GM19467 (cell line): ENCODE data around the gene SPATA9.

Experiments
- ATAC-seq: cut with Tn5 transposase; IDR thresholded peaks from one replicate; pipeline ENCODE4 v1.9.1; 2021; ENCODE audit warnings: mild to moderate bottlenecking, moderate library complexity; ENCODE audit not compliant: unreplicated experiment

Gene SPATA9

DNA sequence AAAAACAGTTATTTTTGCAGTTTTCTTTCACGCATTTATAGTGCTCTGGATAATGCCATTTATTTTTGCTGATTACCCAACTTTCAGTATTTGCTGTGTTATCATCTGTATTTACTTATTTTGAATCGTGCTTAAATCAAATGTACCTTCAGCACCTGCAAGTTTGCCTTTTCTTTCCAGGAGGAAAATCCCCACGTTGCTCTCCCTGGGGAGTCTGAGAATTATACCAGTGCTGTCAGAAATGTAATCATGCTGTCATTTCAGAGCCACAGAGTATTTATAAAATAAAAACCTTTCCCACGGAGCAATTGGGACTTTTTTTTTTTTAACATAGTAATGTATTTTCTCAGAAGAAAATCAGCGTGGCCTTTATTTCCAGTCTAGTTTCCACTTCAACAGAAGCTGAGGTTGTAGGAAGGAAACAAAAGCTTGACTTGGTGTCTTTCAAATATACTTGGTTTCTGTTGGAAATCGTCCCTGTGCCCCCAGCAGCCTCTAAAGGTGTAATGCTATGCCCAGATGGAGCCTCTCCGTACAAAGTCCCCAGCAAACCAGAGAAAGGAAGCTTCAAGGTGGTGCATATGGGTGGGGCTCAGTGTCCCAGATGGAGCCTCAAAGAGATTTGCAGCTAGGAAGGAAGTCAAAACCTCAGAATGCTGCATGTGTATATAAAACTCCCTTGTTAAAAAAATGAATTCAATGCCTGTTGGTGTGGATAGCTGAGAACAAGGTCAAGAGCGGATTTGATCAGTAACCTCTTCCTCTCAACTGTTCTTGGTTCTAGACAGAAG, 60.8 kb downstream of the SPATA9 start:
- ATAC-seq, result no peak

DNA sequence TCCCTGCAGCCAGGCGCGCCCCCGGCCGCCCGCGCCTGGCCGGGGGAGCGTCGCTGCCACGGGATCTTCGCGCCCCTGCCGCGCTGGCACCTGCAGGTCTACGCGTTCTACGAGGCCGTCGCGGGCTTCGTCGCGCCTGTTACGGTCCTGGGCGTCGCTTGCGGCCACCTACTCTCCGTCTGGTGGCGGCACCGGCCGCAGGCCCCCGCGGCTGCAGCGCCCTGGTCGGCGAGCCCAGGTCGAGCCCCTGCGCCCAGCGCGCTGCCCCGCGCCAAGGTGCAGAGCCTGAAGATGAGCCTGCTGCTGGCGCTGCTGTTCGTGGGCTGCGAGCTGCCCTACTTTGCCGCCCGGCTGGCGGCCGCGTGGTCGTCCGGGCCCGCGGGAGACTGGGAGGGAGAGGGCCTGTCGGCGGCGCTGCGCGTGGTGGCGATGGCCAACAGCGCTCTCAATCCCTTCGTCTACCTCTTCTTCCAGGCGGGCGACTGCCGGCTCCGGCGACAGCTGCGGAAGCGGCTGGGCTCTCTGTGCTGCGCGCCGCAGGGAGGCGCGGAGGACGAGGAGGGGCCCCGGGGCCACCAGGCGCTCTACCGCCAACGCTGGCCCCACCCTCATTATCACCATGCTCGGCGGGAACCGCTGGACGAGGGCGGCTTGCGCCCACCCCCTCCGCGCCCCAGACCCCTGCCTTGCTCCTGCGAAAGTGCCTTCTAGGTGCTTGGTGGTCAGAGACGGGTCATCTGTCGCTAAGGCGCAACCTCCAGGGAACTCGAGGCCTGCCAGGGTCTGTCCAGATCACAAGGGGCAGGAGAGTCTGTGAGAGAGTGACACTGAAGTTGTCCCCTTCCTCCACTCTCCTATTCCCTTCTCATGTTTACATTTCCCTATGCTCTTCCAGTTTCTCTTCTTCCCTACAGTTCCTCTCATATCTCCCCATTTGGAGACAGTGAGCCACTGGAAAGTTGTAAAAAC, 61.6 kb downstream of the SPATA9 start:
- ATAC-seq, result peak; percentile 47

DNA sequence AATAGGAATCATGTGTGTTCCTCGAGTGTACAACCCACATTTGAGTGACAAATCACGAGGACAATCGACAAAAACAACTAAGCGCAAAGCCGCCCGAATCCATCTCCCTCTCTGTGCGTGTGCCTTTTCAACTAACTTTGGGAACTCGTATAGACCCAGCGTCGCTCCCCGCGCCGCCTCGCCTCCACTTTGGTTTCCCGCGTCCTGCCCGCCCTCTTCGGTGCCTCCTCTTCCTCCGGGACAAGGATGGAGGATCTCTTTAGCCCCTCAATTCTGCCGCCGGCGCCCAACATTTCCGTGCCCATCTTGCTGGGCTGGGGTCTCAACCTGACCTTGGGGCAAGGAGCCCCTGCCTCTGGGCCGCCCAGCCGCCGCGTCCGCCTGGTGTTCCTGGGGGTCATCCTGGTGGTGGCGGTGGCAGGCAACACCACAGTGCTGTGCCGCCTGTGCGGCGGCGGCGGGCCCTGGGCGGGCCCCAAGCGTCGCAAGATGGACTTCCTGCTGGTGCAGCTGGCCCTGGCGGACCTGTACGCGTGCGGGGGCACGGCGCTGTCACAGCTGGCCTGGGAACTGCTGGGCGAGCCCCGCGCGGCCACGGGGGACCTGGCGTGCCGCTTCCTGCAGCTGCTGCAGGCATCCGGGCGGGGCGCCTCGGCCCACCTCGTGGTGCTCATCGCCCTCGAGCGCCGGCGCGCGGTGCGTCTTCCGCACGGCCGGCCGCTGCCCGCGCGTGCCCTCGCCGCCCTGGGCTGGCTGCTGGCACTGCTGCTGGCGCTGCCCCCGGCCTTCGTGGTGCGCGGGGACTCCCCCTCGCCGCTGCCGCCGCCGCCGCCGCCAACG, 62.5 kb downstream of the SPATA9 start, which contains the start of gene GPR150:
TSS of gene GPR150 (plus strand) at position 58 of the 840 bp plus-strand sequence. CDS start at position 247, 189 bp downstream.
- peak; percentile 65 for ATAC-seq

DNA sequence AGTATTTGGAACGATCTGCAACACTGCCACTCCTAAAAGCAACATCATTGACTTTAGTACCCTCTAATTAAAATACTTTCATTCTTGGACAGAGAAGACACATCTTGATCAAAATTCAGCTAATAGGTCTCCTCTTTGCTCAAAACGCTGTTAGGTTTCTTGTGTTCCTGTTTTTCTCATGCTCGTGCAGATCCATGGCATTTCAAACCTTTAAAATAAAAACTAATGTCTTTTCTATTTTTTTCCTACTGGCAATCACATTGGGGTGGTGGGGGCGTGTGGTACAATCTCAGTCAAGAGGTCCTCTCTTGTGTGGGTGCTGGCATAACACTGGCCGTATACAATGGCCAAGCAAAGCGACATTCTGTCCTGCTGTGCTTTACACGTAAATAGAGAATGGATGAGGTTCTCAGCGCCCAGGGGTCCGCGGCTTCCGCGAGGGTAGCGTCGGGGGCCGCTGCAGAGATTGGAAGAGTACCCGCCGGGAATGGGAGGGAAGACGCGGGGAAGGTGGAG, 63.2 kb downstream of the SPATA9 start:
- ATAC-seq, result no peak

GRCh38 chr5:95619096-95619495, 63.7 kb downstream of the SPATA9 start:
- no peak for ATAC-seq

- no peak for ATAC-seq
Measured at GRCh38 chr5:95617057-95617456, 65.7 kb downstream of the SPATA9 start.

GRCh38 chr5:95615164-95615467, 67.7 kb downstream of the SPATA9 start:
- no peak for ATAC-seq

GRCh38 chr5:95613514-95613913, 69.3 kb downstream of the SPATA9 start:
- no peak for ATAC-seq

GRCh38 chr5:95611396-95611795, 71.4 kb downstream of the SPATA9 start:
- no peak for ATAC-seq

DNA sequence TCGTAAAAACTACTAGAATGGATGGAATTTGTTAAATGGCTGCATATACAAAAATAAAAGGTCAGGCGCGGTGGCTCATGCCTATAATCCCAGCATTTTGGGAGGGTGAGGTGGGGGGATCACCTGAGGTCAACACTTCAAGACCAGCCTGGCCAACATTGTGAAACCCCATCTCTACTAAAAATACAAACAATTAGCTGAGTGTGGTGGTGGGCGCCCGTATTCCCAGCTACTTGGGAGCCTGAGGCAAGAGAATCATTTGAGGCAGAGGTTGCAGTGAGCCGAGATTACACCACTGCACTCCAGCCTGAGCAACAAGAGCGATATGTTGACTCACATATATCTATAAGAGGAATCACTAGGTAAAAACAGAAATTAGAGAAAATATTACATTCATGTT, 72.2 kb downstream of the SPATA9 start:
- ATAC-seq, result no peak

- ATAC-seq, result no peak
Measured at GRCh38 chr5:95609711-95610110, 73.1 kb downstream of the SPATA9 start.
